CD4-positive, alpha-beta T cell (primary cell): ENCODE results near the gene SCARB1. TPM values are rescaled to one million over a fixed set of nuclear protein-coding genes. Genes with fewer than 3 reads are reported as not detected.

Experiments used
- ATAC-seq: fragments of 200-7000 bp; cut with Tn5 transposase; one replicate; pipeline ENCODE4 v1.10.0; 2022; ENCODE audit warnings: mild to moderate bottlenecking; ENCODE audit not compliant: poor library complexity
- CTCF ChIA-PET: fragments of 350-600 bp; sonication (Branson Sonifier 250); formaldehyde crosslinking; loops from one replicate; lab custom pipeline; 2021; ENCODE audit warnings: antibody characterized with exemption, inconsistent platforms; lab: Charles Lee
- POLR2A ChIA-PET: fragments of 350-600 bp; sonication (Branson Sonifier 250); formaldehyde crosslinking; loops from one replicate; lab custom pipeline; 2021; ENCODE audit warnings: antibody characterized with exemption, inconsistent platforms; lab: Charles Lee
- DNase-seq, 14 experiments: peaks; one replicate each; pipeline ENCODE4 v3.0.0-alpha.2; 2013 to 2020; ENCODE audit warnings: mixed read lengths in 2 of 14
- H3K27ac ChIP-seq, 2 donors: one replicate each; pipeline versions ENCODE4 v1.5.1 to v1.7.0; 2013; ENCODE audit warnings: low read length in 2 of 2, low read depth in 1 of 2, mild to moderate bottlenecking in 1 of 2
- H3K27me3 ChIP-seq, 2 experiments: 1 replicate in 1 of 2; 2 replicates in 1 of 2; pipeline versions ENCODE4 v1.6.1 to v1.7.0; 2013; ENCODE audit warnings: low read length in 2 of 2, control low read depth in 1 of 2, mild to moderate bottlenecking in 1 of 2, moderate library complexity in 1 of 2; ENCODE audit not compliant: insufficient read depth in 2 of 2, control insufficient read depth in 1 of 2
- H3K36me3 ChIP-seq: one replicate; pipeline ENCODE4 v1.6.1; 2013; ENCODE audit warnings: low read length, control low read depth; ENCODE audit not compliant: insufficient read depth
- H3K4me1 ChIP-seq: one replicate; pipeline ENCODE4 v1.6.1; 2013; ENCODE audit warnings: low read length, control low read depth; ENCODE audit not compliant: insufficient read depth
- H3K4me3 ChIP-seq: one replicate; pipeline ENCODE4 v1.5.1; 2013; ENCODE audit warnings: mild to moderate bottlenecking, low read length, moderate library complexity
- H3K9me3 ChIP-seq, 2 experiments: 1 replicate in 1 of 2; 2 replicates in 1 of 2; pipeline versions ENCODE4 v1.6.1 to v1.7.0; 2013; ENCODE audit warnings: low read length in 2 of 2, mild to moderate bottlenecking in 2 of 2, control low read depth in 1 of 2, moderate library complexity in 1 of 2; ENCODE audit not compliant: control insufficient read depth in 1 of 2, insufficient read depth in 1 of 2
- H3K27ac Mint-ChIP-seq: one replicate; pipeline ENCODE4 v1.8.0; 2020; ENCODE audit warnings: mixed read lengths
- H3K27me3 Mint-ChIP-seq: one replicate; pipeline ENCODE4 v1.8.0; 2021; ENCODE audit warnings: mixed read lengths
- H3K36me3 Mint-ChIP-seq: one replicate; pipeline ENCODE4 v1.8.0; 2021; ENCODE audit warnings: low read depth, mixed read lengths
- H3K4me1 Mint-ChIP-seq: one replicate; pipeline ENCODE4 v1.8.0; 2021; ENCODE audit warnings: low read depth, mixed read lengths
- H3K4me3 Mint-ChIP-seq: one replicate; pipeline ENCODE4 v1.8.0; 2020; ENCODE audit warnings: mild to moderate bottlenecking, mixed read lengths
- H3K9me3 Mint-ChIP-seq: one replicate; pipeline ENCODE4 v1.8.0; 2020; ENCODE audit warnings: mixed read lengths
- CTCF ChIP-seq: fragments of 200-600 bp; IDR thresholded peaks from one replicate; pipeline ENCODE4 v1.8.0; 2022; ENCODE audit warnings: antibody characterized with exemption, mild to moderate bottlenecking
- intact Hi-C, 2 experiments: fragments of 100-400 bp; cut with DNase I in 1 of 2; cut with micrococcal nuclease in 1 of 2; formaldehyde crosslinking; loops; one replicate each; pipeline versions ENCODE4 v1.15.1 to v1.9.0; 2023 to 2025; cut with DNase I, micrococcal nuclease
- total RNA-seq, 174 experiments: library from RNA in 2 of 174; stranded (reverse) in 2 of 174; gene quantifications; one replicate each; pipeline ENCODE4 v1.2.3 and lab custom pipeline; 2021 to 2026

The SCARB1 gene
- total RNA-seq, 2 experiments from 2014 or later = 2.3 to 3.7 TPM

GRCh38 chr12:124853781-124854636, 9.7 kb downstream of the SCARB1 start:
- H3K4me3 ChIP-seq = no peak overlapping the region
- H3K36me3 ChIP-seq = no peaks in the 10 kb centered on the region
- no peak overlapping the region for H3K4me3 Mint-ChIP-seq
- CTCF ChIA-PET = no interaction called here
- no peak for DNase-seq
- no peaks in the 10 kb centered on the region for H3K27me3 ChIP-seq
- H3K27me3 Mint-ChIP-seq = no peaks in the 10 kb centered on the region
- H3K27ac Mint-ChIP-seq = no peak overlapping the region
- no peaks in the 10 kb centered on the region for H3K9me3 Mint-ChIP-seq
- peaks cover 6% of the 10 kb centered on the region for H3K4me1 ChIP-seq
- ATAC-seq = no peak
- no peak overlapping the region for H3K27ac ChIP-seq
- H3K4me1 Mint-ChIP-seq = no peaks in the 10 kb centered on the region
- H3K36me3 Mint-ChIP-seq = no peaks in the 10 kb centered on the region
- TF ChIP-seq CTCF = no peak
- H3K9me3 ChIP-seq = no peaks in the 10 kb centered on the region
- POLR2A ChIA-PET = no interaction called here
- intact Hi-C loops = no loop called here

GRCh38 chr12:124852911-124853427, 10.7 kb downstream of the SCARB1 start:
- H3K27me3 ChIP-seq = no peaks in the 10 kb centered on the region
- no peak for TF ChIP-seq CTCF
- ChIA-PET CTCF (no interaction called here), POLR2A (no interaction called here)
- no peaks in the 10 kb centered on the region for H3K36me3 Mint-ChIP-seq
- no peaks in the 10 kb centered on the region for H3K27me3 Mint-ChIP-seq
- H3K4me1 Mint-ChIP-seq = no peaks in the 10 kb centered on the region
- no peak overlapping the region for H3K4me3 ChIP-seq
- H3K4me1 ChIP-seq = peaks cover 6% of the 10 kb centered on the region
- H3K9me3 Mint-ChIP-seq = no peaks in the 10 kb centered on the region
- DNase-seq = no peak
- intact Hi-C loops = no loop called here
- no peak for ATAC-seq
- H3K9me3 ChIP-seq = no peaks in the 10 kb centered on the region
- H3K4me3 Mint-ChIP-seq = no peak overlapping the region
- H3K27ac Mint-ChIP-seq = no peak overlapping the region
- no peak overlapping the region for H3K27ac ChIP-seq
- H3K36me3 ChIP-seq = no peaks in the 10 kb centered on the region

GRCh38 chr12:124852329-124852831, 11.3 kb downstream of the SCARB1 start:
- no peaks in the 10 kb centered on the region for H3K27me3 Mint-ChIP-seq

More at GRCh38 chr12:124852329-124852831, 11.3 kb downstream of the SCARB1 start:
- Histone ChIP-seq H3K27ac (no peak overlapping the region), H3K27me3 (no peaks in the 10 kb centered on the region), H3K9me3 (no peaks in the 10 kb centered on the region), H3K36me3 (no peaks in the 10 kb centered on the region), H3K4me1 (peaks cover 6% of the 10 kb centered on the region), H3K4me3 (no peak overlapping the region)
- H3K4me3 Mint-ChIP-seq = no peak overlapping the region
- DNase-seq (peak in 3 of 14 experiments; percentile 13 to 55 (median 49)), ATAC-seq (no peak)
- POLR2A ChIA-PET = no interaction called here
- H3K9me3 Mint-ChIP-seq = no peaks in the 10 kb centered on the region
- CTCF ChIA-PET = no interaction called here
- H3K27ac Mint-ChIP-seq = no peak overlapping the region
- intact Hi-C loops = no loop called here
- no peak for TF ChIP-seq CTCF
- no peaks in the 10 kb centered on the region for H3K4me1 Mint-ChIP-seq
- no peaks in the 10 kb centered on the region for H3K36me3 Mint-ChIP-seq
